GM23248 (cell line): ENCODE data around the gene ZNF385B. TPM values are rescaled to one million over a fixed set of nuclear protein-coding genes. Genes with fewer than 3 reads are reported as not detected.

ENCODE experiments used
- DNase-seq: peaks from one replicate; pipeline ENCODE4 v3.0.0-alpha.2; 2015
- H2AFZ ChIP-seq: fragments of 200-600 bp; sonication (generic); 2 replicates; pipeline ENCODE4 v1.6.1; 2016; ENCODE audit warnings: antibody characterized with exemption
- H3F3A ChIP-seq: fragments of 200-600 bp; sonication (generic); 2 replicates; pipeline ENCODE4 v1.6.1; 2016; ENCODE audit warnings: mild to moderate bottlenecking, antibody characterized with exemption, mixed run types; ENCODE audit not compliant: insufficient read depth
- H3K27ac ChIP-seq: fragments of 200-600 bp; sonication (generic); 2 replicates; pipeline ENCODE4 v1.5.1; 2016; ENCODE audit warnings: mild to moderate bottlenecking
- H3K27me3 ChIP-seq: fragments of 200-600 bp; sonication (generic); replicated peaks from 2 replicates; pipeline ENCODE4 v1.6.1; 2016; ENCODE audit warnings: mild to moderate bottlenecking; ENCODE audit not compliant: insufficient read depth
- H3K36me3 ChIP-seq: fragments of 200-600 bp; sonication (generic); 2 replicates; pipeline ENCODE4 v1.6.1; 2016; ENCODE audit warnings: low read depth, mild to moderate bottlenecking
- H3K4me1 ChIP-seq: fragments of 200-600 bp; sonication (generic); 2 replicates; pipeline ENCODE4 v1.6.1; 2016; ENCODE audit warnings: mild to moderate bottlenecking; ENCODE audit not compliant: insufficient read depth
- H3K4me2 ChIP-seq: fragments of 200-600 bp; sonication (generic); one replicate; pipeline ENCODE4 v1.6.1; 2016; ENCODE audit warnings: mild to moderate bottlenecking; ENCODE audit not compliant: unreplicated experiment
- H3K4me3 ChIP-seq: fragments of 200-600 bp; sonication (generic); 2 replicates; pipeline ENCODE4 v1.5.1; 2016; ENCODE audit warnings: mild to moderate bottlenecking
- H3K79me2 ChIP-seq: fragments of 200-600 bp; sonication (generic); 2 replicates; pipeline ENCODE4 v1.6.1; 2016; ENCODE audit warnings: mild to moderate bottlenecking; ENCODE audit not compliant: insufficient read depth
- H3K9ac ChIP-seq: fragments of 200-600 bp; sonication (generic); 2 replicates; pipeline ENCODE4 v1.6.1; 2016; ENCODE audit warnings: mild to moderate bottlenecking
- H3K9me2 ChIP-seq: fragments of 200-600 bp; sonication (generic); 2 replicates; pipeline ENCODE4 v1.6.1; 2016; ENCODE audit warnings: mixed run types, mild to moderate bottlenecking, moderate library complexity; ENCODE audit not compliant: insufficient read depth
- H3K9me3 ChIP-seq: fragments of 200-600 bp; sonication (generic); one replicate; pipeline ENCODE4 v1.6.1; 2017; ENCODE audit warnings: low read depth
- H4K20me1 ChIP-seq: fragments of 200-600 bp; sonication (generic); 2 replicates; pipeline ENCODE4 v1.6.0; 2016; ENCODE audit not compliant: insufficient read depth
- EZH2 ChIP-seq: fragments of 200-600 bp; sonication (generic); IDR thresholded peaks from 2 replicates; pipeline ENCODE4 v1.6.1; 2018; ENCODE audit warnings: antibody characterized with exemption, mild to moderate bottlenecking; ENCODE audit not compliant: insufficient read depth, poor library complexity, severe bottlenecking
- EZH2phosphoT487 ChIP-seq: fragments of 200-600 bp; sonication (generic); IDR thresholded peaks from 2 replicates; pipeline ENCODE4 v1.6.1; 2018; ENCODE audit warnings: antibody characterized with exemption, moderate library complexity, mild to moderate bottlenecking, low read depth; ENCODE audit not compliant: insufficient read depth
- WGBS, 2 experiments: methylation state at CpG; one replicate each; pipeline ENCODE4 v1.1.6; 2015 to 2017; ENCODE audit warnings: low lambda C conversion rate in 2 of 2, low coverage in 1 of 2; ENCODE audit errors: missing lambda C conversion rate in 2 of 2; 5-methylcytosine and 5-hydroxymethylcytosine counted together
- in situ Hi-C: fragments of 300-500 bp; cut with MboI; formaldehyde crosslinking; loops from 2 replicates; pipeline ENCODE4 v1.15.0; 2020
- polyA plus RNA-seq: library from polyadenylated mRNA; unstranded; fragments of >200 nt; fragmentation: Nextera tagmentation; extraction: Ambion mirVana; gene quantifications from 2 replicates; pipeline ENCODE4 v1.2.1, GENCODE V29; 2016
- total RNA-seq: library from RNA; depleted of rRNA; stranded (reverse); fragments of >200 nt; shearing (Covaris generic); gene quantifications from 2 replicates; pipeline ENCODE4 v1.2.3, GENCODE V29; 2014

The ZNF385B gene
- total and polyA plus RNA-seq, 2 experiments from 2014 or later = 0.30 TPM; not detected in 1

DNA sequence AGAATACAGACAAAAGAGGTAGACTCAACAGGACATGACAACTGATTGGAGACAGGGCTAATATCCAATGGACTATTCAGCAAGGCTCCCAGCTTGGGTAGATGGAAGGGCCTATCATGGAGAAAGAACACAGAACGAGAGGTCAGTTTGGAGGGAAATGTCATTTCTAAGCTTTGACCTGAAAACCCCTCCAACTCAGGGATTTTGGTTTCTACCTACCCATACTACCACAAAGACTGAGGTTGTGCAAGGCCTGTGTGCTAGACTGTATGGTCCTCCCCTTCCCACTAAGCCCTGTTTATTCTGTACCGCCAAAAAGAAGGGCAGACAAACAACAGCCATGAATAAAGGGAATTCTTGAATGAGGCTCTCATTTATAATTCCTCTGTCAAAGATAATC lies 288.9 kb downstream of the ZNF385B start:
- H3K79me2 ChIP-seq = no peaks in the 10 kb centered on the region
- H3K27ac ChIP-seq = no peak overlapping the region
- H3F3A ChIP-seq = peaks cover 6% of the 10 kb centered on the region; the same call in 1 of the 2 replicates
- no peak overlapping the region for H3K4me3 ChIP-seq
- H2AFZ ChIP-seq = no peak overlapping the region
- 95 to 100% methylated on average over 2 of the region's 2 CpGs for WGBS, 2 experiments
- H3K9me2 ChIP-seq = no peaks in the 10 kb centered on the region; the same call in 1 of the 2 replicates
- H3K36me3 ChIP-seq = no peaks in the 10 kb centered on the region
- H3K9me3 ChIP-seq = no peaks in the 10 kb centered on the region
- H3K27me3 ChIP-seq = no peaks in the 10 kb centered on the region
- H4K20me1 ChIP-seq = no peaks in the 10 kb centered on the region
- peaks cover 6% of the 10 kb centered on the region; the same call in 1 of the 2 replicates for H3K4me1 ChIP-seq
- no peak overlapping the region for H3K9ac ChIP-seq
- DNase-seq = no peak
- in situ Hi-C loops = no loop called here
- H3K4me2 ChIP-seq = no peak overlapping the region
- TF ChIP-seq EZH2phosphoT487 (no peak), EZH2 (no peak)

DNA sequence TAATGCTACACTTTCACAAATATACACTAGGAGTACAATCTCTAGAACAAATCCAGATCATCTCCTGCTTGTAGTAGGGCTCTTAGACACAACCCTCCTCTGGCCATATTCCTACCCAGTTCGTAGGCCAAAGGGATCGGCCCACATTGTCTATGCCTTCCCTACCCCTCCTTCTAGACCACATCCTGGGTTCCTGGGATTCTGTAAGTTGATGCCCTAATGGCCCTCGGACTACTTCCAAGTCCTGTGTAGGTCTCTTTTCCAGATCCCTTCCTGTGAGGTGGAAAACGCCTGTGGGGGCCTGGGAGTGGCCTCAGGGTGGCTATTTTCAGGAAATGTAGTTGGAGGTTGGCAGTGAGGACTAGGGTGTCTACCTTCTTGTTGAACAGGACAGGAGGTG lies 289.7 kb downstream of the ZNF385B start:
- no peak for TF ChIP-seq EZH2
- no peak for TF ChIP-seq EZH2phosphoT487
- no peak overlapping the region for H3K4me3 ChIP-seq
- no peaks in the 10 kb centered on the region for H3K27me3 ChIP-seq
- no peak for DNase-seq
- peaks cover 6% of the 10 kb centered on the region; the same call in 1 of the 2 replicates for H3K4me1 ChIP-seq
- in situ Hi-C loops = no loop called here
- no peaks in the 10 kb centered on the region for H3K79me2 ChIP-seq
- H3K9me2 ChIP-seq = no peaks in the 10 kb centered on the region; the same call in 1 of the 2 replicates
- H3K27ac ChIP-seq = no peak overlapping the region
- H3F3A ChIP-seq = peaks cover 6% of the 10 kb centered on the region; the same call in 1 of the 2 replicates
- 65 to 69% methylated on average over 4 of the region's 4 CpGs for WGBS, 2 experiments
- H3K9me3 ChIP-seq = no peaks in the 10 kb centered on the region
- no peak overlapping the region for H2AFZ ChIP-seq
- H3K4me2 ChIP-seq = no peak overlapping the region
- H4K20me1 ChIP-seq = no peaks in the 10 kb centered on the region
- no peak overlapping the region for H3K9ac ChIP-seq
- H3K36me3 ChIP-seq = no peaks in the 10 kb centered on the region

DNA sequence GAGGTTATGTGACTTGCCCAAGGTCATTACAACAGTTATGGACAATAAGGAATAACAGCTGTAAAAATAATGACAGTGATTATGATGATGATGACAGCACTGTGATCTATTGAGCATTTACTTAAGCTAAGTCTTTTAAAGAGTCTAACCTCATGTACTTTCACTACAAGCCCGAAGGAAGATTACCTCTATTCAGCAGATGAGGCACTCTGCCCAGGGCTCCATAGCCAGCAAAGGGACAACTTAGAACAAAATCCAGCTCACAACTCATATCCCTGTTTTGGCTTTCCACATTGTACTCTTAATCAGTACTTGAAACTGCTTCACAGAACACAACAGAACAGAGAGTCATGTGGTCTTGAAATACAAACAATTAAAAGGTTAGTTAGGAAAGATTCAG lies 290.2 kb downstream of the ZNF385B start:
- no peaks in the 10 kb centered on the region for H3K79me2 ChIP-seq
- WGBS, 2 experiments = 17 to 33% methylated on average over 1 of the region's 1 CpG
- TF ChIP-seq EZH2phosphoT487 = no peak
- no peak for TF ChIP-seq EZH2
- peaks cover 6% of the 10 kb centered on the region; the same call in 1 of the 2 replicates for H3F3A ChIP-seq
- H3K9me3 ChIP-seq = no peaks in the 10 kb centered on the region
- DNase-seq = no peak
- in situ Hi-C loops = no loop called here
- no peak overlapping the region for H3K4me2 ChIP-seq
- H2AFZ ChIP-seq = 0 out of 2 replicates have a peak overlapping the region, but pooled peaks have one; percentile 26
- peaks cover 6% of the 10 kb centered on the region; the same call in 1 of the 2 replicates for H3K4me1 ChIP-seq
- H4K20me1 ChIP-seq = no peaks in the 10 kb centered on the region
- H3K36me3 ChIP-seq = no peaks in the 10 kb centered on the region
- H3K9ac ChIP-seq = no peak overlapping the region
- no peak overlapping the region for H3K4me3 ChIP-seq
- H3K27ac ChIP-seq = no peak overlapping the region
- H3K27me3 ChIP-seq = no peaks in the 10 kb centered on the region
- no peaks in the 10 kb centered on the region; the same call in 1 of the 2 replicates for H3K9me2 ChIP-seq

DNA sequence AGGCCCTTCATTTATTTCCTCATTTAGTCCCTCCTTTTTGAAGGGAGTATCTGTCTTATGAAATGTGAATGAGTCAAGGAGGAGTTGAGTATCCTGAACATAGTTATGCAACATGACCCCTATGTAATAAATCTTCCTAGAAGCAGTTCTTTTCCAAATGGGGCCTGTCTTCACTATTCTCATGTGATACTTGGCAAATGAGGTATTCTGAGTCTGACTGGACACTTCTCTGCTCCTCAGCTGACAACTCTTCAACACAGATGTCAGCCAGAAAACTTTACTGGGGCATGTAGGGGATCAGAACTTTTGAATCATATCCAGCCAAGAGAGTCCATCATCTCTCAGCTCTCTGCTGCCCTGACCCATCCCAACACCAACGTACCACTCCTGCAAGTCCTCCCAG lies 291.6 kb downstream of the ZNF385B start:
- Histone ChIP-seq H4K20me1 (no peaks in the 10 kb centered on the region), H3K36me3 (no peaks in the 10 kb centered on the region), H3K4me1 (peaks cover 6% of the 10 kb centered on the region; the same call in 1 of the 2 replicates), H3K4me2 (no peak overlapping the region), H3K9me2 (no peaks in the 10 kb centered on the region; the same call in 1 of the 2 replicates), H2AFZ (no peak overlapping the region), H3F3A (peaks cover 6% of the 10 kb centered on the region; the same call in 1 of the 2 replicates), H3K27ac (no peak overlapping the region), H3K27me3 (no peaks in the 10 kb centered on the region), H3K79me2 (no peaks in the 10 kb centered on the region), H3K4me3 (no peak overlapping the region), H3K9me3 (no peaks in the 10 kb centered on the region), H3K9ac (no peak overlapping the region)
- WGBS, 2 experiments = 0 to 17% methylated on average over 1 of the region's 1 CpG
- in situ Hi-C loops = no loop called here
- peak; percentile 78 for DNase-seq
- no peak for TF ChIP-seq EZH2phosphoT487
- no peak for TF ChIP-seq EZH2
